ENCODE measurements around the gene REXO4. TPM values are rescaled to one million over a fixed set of nuclear protein-coding genes. Genes with fewer than 3 reads are reported as not detected.

The REXO4 gene
- total and polyA plus RNA-seq, 10 of the 15 experiments (the other 5 are each of a cell fraction or from before 2014, with no cell fraction given): 2.7 to 43.9 (median 30.5) TPM

GRCh38 chr9:133423216-133423615, 5.4 kb upstream of the REXO4 start:
- in situ Hi-C loops (cut with MboI): no loop called here
- Histone ChIP-seq H3K27ac (ENCODE audit: control insufficient read depth, insufficient read depth) (no peak overlapping the region), H3K4me3 (no peak overlapping the region), H3K4me1 (ENCODE audit: control insufficient read depth, insufficient read depth, low read length) (peaks cover 32% of the 10 kb centered on the region), H3K4me2 (ENCODE audit: control insufficient read depth, insufficient read depth) (no peak overlapping the region), H3K9me3 (replicated peaks; ENCODE audit: control insufficient read depth, insufficient read depth, low read length) (no peaks in the 10 kb centered on the region; the same call in 1 of the 3 replicates), H2AFZ (ENCODE audit: control insufficient read depth, low read depth, low read length) (no peak overlapping the region), H3K9ac (ENCODE audit: control insufficient read depth, insufficient read depth, low read length) (no peak overlapping the region), H3K36me3 (ENCODE audit: control insufficient read depth in 2 of 2, insufficient read depth in 2 of 2, low read length in 1 of 2) (no peaks in the 10 kb centered on the region), H3K79me2 (ENCODE audit: control insufficient read depth, insufficient read depth, low read length) (peaks cover under 1% of the 10 kb centered on the region), H4K20me1 (ENCODE audit: control insufficient read depth, insufficient read depth) (no peaks in the 10 kb centered on the region), H3K27me3 (replicated peaks in 1 of 2; ENCODE audit: control insufficient read depth in 2 of 2, insufficient read depth in 2 of 2, low read length in 1 of 2) (no peaks in the 10 kb centered on the region; a peak in 1 of 4 replicates)
- ATAC-seq: no peak
- CTCF ChIA-PET: interaction anchor here (1.1 to 1.2 kb wide), 2 partner anchors 55 to 571 kb away, joined by 3 read pairs; partner anchors contain the start of gene SLC2A6
- TF ChIP-seq, protein P1, sequence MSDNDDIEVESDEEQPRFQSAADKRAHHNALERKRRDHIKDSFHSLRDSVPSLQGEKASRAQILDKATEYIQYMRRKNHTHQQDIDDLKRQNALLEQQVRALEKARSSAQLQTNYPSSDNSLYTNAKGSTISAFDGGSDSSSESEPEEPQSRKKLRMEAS (IDR thresholded peaks at IDR 0.05; ENCODE audit: low read depth, low read length): no peak
- no peak for TF ChIP-seq E2F8 (IDR thresholded peaks at IDR 0.05; ENCODE audit: low read depth, partially characterized antibody)
- no peak for TF ChIP-seq LARP7 (IDR thresholded peaks at IDR 0.05)
- TF ChIP-seq FOXK2 (IDR thresholded peaks at IDR 0.05): no peak
- no peak for TF ChIP-seq EP300 (IDR thresholded peaks at IDR 0.05; ENCODE audit: borderline replicate concordance in 1 of 2, control insufficient read depth in 1 of 2, low read depth in 2 of 2, low read length in 2 of 2)
- no peak for TF ChIP-seq POLR2AphosphoS5 (IDR thresholded peaks at IDR 0.05; ENCODE audit: low read length)
- TF ChIP-seq MEF2B (IDR thresholded peaks at IDR 0.05; ENCODE audit: partially characterized antibody, poor library complexity, severe bottlenecking): no peak
- TF ChIP-seq ZBTB33 (IDR thresholded peaks at IDR 0.05): no peak
- TF ChIP-seq STAT3 (IDR thresholded peaks at IDR 0.05; ENCODE audit: low read depth, low read length): no peak
- POLR2A ChIA-PET: interaction anchor here (0.6 to 2.6 kb wide), 4 partner anchors 9 to 1264 kb away, joined by 3 to 12 read pairs (median 6); partner anchors contain the start of gene SLC2A6
- WGBS (ENCODE audit: insufficient coverage, insufficient replicate concordance, low lambda C conversion rate, missing lambda C conversion rate): 91% methylated on average over 3 of the region's 3 CpGs
- RAD21 ChIA-PET (ENCODE audit: unreplicated experiment): interaction anchor here (1.8 kb wide), 1 partner anchor 55 kb away, joined by 10 read pairs; the partner anchor contains the start of gene SLC2A6
- BruUV-seq (replicated peaks): no TSS peak
- intact Hi-C loops (cut with micrococcal nuclease; ENCODE audit: unreplicated experiment): no loop called here
- FAIRE-seq: no peak
- SMC1A ChIA-PET (ENCODE audit: uncharacterized antibody, unreplicated experiment): interaction anchor here (0.9 to 2.3 kb wide), 3 partner anchors 14 to 37 kb away, joined by 3 to 6 read pairs (median 5); partner anchors contain the start of gene CACFD1
- DNase-seq (ENCODE audit: low read depth, low spot score): no peak

Data from GM12878 (cell line).